ENCODE data around the gene LRRC57.

DNA sequence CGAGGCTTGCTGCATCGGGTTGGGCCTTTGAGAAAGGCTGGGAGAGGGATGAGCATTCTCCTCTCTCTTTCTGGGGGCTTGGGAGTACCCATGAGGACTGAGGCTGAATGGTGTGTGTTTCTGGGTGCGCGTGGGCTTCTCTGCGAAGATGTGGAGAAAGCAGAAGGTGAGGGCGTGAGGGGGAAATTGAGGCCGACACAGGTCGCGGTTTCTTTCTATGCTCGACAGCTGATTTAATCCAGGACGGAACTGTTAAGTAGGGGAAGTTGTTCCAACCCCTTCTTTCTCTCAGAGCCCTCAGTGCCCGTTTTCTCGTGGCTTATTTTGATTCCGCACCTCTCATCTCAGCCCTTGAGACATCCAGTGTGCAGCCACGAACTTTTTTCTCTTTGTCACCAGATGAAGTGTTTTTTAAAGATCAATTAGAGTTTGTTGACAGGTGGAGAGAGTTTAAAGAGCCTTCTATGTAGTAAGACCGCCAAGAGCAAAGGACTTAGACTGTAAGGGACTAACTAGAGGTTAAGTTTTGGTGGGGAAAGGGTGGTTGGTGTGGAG lies 27.5 kb upstream of the LRRC57 start:
- TF ChIP-seq, protein P1, sequence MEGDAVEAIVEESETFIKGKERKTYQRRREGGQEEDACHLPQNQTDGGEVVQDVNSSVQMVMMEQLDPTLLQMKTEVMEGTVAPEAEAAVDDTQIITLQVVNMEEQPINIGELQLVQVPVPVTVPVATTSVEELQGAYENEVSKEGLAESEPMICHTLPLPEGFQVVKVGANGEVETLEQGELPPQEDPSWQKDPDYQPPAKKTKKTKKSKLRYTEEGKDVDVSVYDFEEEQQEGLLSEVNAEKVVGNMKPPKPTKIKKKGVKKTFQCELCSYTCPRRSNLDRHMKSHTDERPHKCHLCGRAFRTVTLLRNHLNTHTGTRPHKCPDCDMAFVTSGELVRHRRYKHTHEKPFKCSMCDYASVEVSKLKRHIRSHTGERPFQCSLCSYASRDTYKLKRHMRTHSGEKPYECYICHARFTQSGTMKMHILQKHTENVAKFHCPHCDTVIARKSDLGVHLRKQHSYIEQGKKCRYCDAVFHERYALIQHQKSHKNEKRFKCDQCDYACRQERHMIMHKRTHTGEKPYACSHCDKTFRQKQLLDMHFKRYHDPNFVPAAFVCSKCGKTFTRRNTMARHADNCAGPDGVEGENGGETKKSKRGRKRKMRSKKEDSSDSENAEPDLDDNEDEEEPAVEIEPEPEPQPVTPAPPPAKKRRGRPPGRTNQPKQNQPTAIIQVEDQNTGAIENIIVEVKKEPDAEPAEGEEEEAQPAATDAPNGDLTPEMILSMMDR (IDR thresholded peaks at IDR 0.05): no peak
- no peak for TF ChIP-seq POLR2A (IDR thresholded peaks at IDR 0.05)

Measured in testis (tissue), 2 donors.